ENCODE results near the gene PCDHGC5. TPM values are rescaled to one million over a fixed set of nuclear protein-coding genes. Genes with fewer than 3 reads are reported as not detected.

Gene PCDHGC5
- total and polyA plus RNA-seq, 2 donors, result 0.11 to 0.19 TPM

- DNase-seq (ENCODE audit: low read depth in 6 of 9, low spot score in 9 of 9), result no peak
- H3K4me3 ChIP-seq (ENCODE audit: low read length in 2 of 2), result no peak overlapping the region
- no peaks in the 10 kb centered on the region for H3K36me3 ChIP-seq (ENCODE audit: control insufficient read depth in 2 of 2, insufficient read depth in 2 of 2, low read length in 1 of 2)
- peak overlapping the region; percentile 36 to 43 for H3K27ac ChIP-seq (ENCODE audit: low read depth in 1 of 2, low read length in 1 of 2)
- H3K27me3 ChIP-seq (ENCODE audit: control insufficient read depth in 2 of 2, insufficient read depth in 1 of 2, low read length in 1 of 2), result peaks cover 0 to 45% of the 10 kb centered on the region in 2 donors
- 41% methylated on average over 23 of the region's 23 CpGs for WGBS
- peaks cover 4 to 44% of the 10 kb centered on the region in 2 donors for H3K4me1 ChIP-seq (ENCODE audit: control insufficient read depth in 2 of 2, insufficient read depth in 2 of 2, low read length in 2 of 2)
- H3K9me3 ChIP-seq (ENCODE audit: control insufficient read depth in 2 of 2, insufficient read depth in 1 of 2, low read length in 1 of 2), result no peaks in the 10 kb centered on the region
These were observed 20.1 kb downstream of the PCDHGC5 start for GRCh38 chr5:141508798-141509611.

GRCh38 chr5:141510160-141510559 lies 21.3 kb downstream of the PCDHGC5 start:
- H3K4me3 ChIP-seq (ENCODE audit: low read length in 2 of 2), result no peak overlapping the region
- H3K4me1 ChIP-seq (ENCODE audit: control insufficient read depth in 2 of 2, insufficient read depth in 2 of 2, low read length in 2 of 2), result peaks cover 10 to 56% of the 10 kb centered on the region in 2 donors
- no peak for DNase-seq (ENCODE audit: low read depth in 6 of 9, low spot score in 9 of 9)
- peaks cover 0 to 51% of the 10 kb centered on the region in 2 donors for H3K27me3 ChIP-seq (ENCODE audit: control insufficient read depth in 2 of 2, insufficient read depth in 1 of 2, low read length in 1 of 2)
- peaks cover 2 to 5% of the 10 kb centered on the region in 2 donors for H3K36me3 ChIP-seq (ENCODE audit: control insufficient read depth in 2 of 2, insufficient read depth in 2 of 2, low read length in 1 of 2)
- no peaks in the 10 kb centered on the region for H3K9me3 ChIP-seq (ENCODE audit: control insufficient read depth in 2 of 2, insufficient read depth in 1 of 2, low read length in 1 of 2)
- 98% methylated on average over 9 of the region's 9 CpGs for WGBS
- H3K27ac ChIP-seq (ENCODE audit: low read depth in 1 of 2, low read length in 1 of 2), result no peak overlapping the region

- Histone ChIP-seq H3K36me3 (ENCODE audit: control insufficient read depth in 2 of 2, insufficient read depth in 2 of 2, low read length in 1 of 2) (peaks cover 10 to 11% of the 10 kb centered on the region in 2 donors), H3K4me1 (ENCODE audit: control insufficient read depth in 2 of 2, insufficient read depth in 2 of 2, low read length in 2 of 2) (peaks cover 10 to 63% of the 10 kb centered on the region in 2 donors), H3K27me3 (ENCODE audit: control insufficient read depth in 2 of 2, insufficient read depth in 1 of 2, low read length in 1 of 2) (peaks cover 0 to 51% of the 10 kb centered on the region in 2 donors), H3K4me3 (ENCODE audit: low read length in 2 of 2) (no peak overlapping the region), H3K9me3 (ENCODE audit: control insufficient read depth in 2 of 2, insufficient read depth in 1 of 2, low read length in 1 of 2) (no peaks in the 10 kb centered on the region), H3K27ac (ENCODE audit: low read depth in 1 of 2, low read length in 1 of 2) (no peak overlapping the region)
- 93% methylated on average over 14 of the region's 14 CpGs for WGBS
- DNase-seq (ENCODE audit: low read depth in 6 of 9, low spot score in 9 of 9), result no peak
These were observed 22.1 kb downstream of the PCDHGC5 start for GRCh38 chr5:141510850-141511601.

GRCh38 chr5:141511771-141512325 lies 23.0 kb downstream of the PCDHGC5 start:
- H3K4me1 ChIP-seq (ENCODE audit: control insufficient read depth in 2 of 2, insufficient read depth in 2 of 2, low read length in 2 of 2), result peaks cover 10 to 63% of the 10 kb centered on the region in 2 donors
- WGBS, result 83% methylated on average over 4 of the region's 4 CpGs
- H3K27ac ChIP-seq (ENCODE audit: low read depth in 1 of 2, low read length in 1 of 2), result peak overlapping the region in 1 of 2 donors; percentile 46
- DNase-seq (ENCODE audit: low read depth in 6 of 9, low spot score in 9 of 9), result no peak
- H3K9me3 ChIP-seq (ENCODE audit: control insufficient read depth in 2 of 2, insufficient read depth in 1 of 2, low read length in 1 of 2), result no peaks in the 10 kb centered on the region
- H3K4me3 ChIP-seq (ENCODE audit: low read length in 2 of 2), result no peak overlapping the region
- H3K27me3 ChIP-seq (ENCODE audit: control insufficient read depth in 2 of 2, insufficient read depth in 1 of 2, low read length in 1 of 2), result peaks cover 0 to 51% of the 10 kb centered on the region in 2 donors
- H3K36me3 ChIP-seq (ENCODE audit: control insufficient read depth in 2 of 2, insufficient read depth in 2 of 2, low read length in 1 of 2), result peaks cover 18 to 19% of the 10 kb centered on the region in 2 donors

- Histone ChIP-seq H3K9me3 (ENCODE audit: control insufficient read depth in 2 of 2, insufficient read depth in 1 of 2, low read length in 1 of 2) (no peaks in the 10 kb centered on the region), H3K36me3 (ENCODE audit: control insufficient read depth in 2 of 2, insufficient read depth in 2 of 2, low read length in 1 of 2) (peaks cover 24 to 25% of the 10 kb centered on the region in 2 donors), H3K4me1 (ENCODE audit: control insufficient read depth in 2 of 2, insufficient read depth in 2 of 2, low read length in 2 of 2) (peaks cover 10 to 60% of the 10 kb centered on the region in 2 donors), H3K27ac (ENCODE audit: low read depth in 1 of 2, low read length in 1 of 2) (peak overlapping the region; percentile 72 to 73), H3K27me3 (ENCODE audit: control insufficient read depth in 2 of 2, insufficient read depth in 1 of 2, low read length in 1 of 2) (peaks cover 0 to 51% of the 10 kb centered on the region in 2 donors), H3K4me3 (ENCODE audit: low read length in 2 of 2) (peak overlapping the region; percentile 38 to 41)
- 7% methylated on average over 28 of the region's 28 CpGs for WGBS
- peak in 7 of 9 donors; percentile 49 to 83 (median 68) for DNase-seq (ENCODE audit: low read depth in 6 of 9, low spot score in 9 of 9)
These were observed 23.6 kb downstream of the PCDHGC5 start for GRCh38 chr5:141512390-141512910.

GRCh38 chr5:141512911-141513626 lies 24.2 kb downstream of the PCDHGC5 start:
- Histone ChIP-seq H3K4me3 (ENCODE audit: low read length in 2 of 2) (peak overlapping the region; percentile 38 to 41), H3K9me3 (ENCODE audit: control insufficient read depth in 2 of 2, insufficient read depth in 1 of 2, low read length in 1 of 2) (no peaks in the 10 kb centered on the region), H3K36me3 (ENCODE audit: control insufficient read depth in 2 of 2, insufficient read depth in 2 of 2, low read length in 1 of 2) (peaks cover 30 to 31% of the 10 kb centered on the region in 2 donors), H3K4me1 (ENCODE audit: control insufficient read depth in 2 of 2, insufficient read depth in 2 of 2, low read length in 2 of 2) (peaks cover 10 to 54% of the 10 kb centered on the region in 2 donors), H3K27me3 (ENCODE audit: control insufficient read depth in 2 of 2, insufficient read depth in 1 of 2, low read length in 1 of 2) (peaks cover 0 to 45% of the 10 kb centered on the region in 2 donors), H3K27ac (ENCODE audit: low read depth in 1 of 2, low read length in 1 of 2) (peak overlapping the region; percentile 72 to 77)
- DNase-seq (ENCODE audit: low read depth in 6 of 9, low spot score in 9 of 9), result peak in 5 of 9 donors; percentile 31 to 66 (median 39)
- WGBS, result 10% methylated on average over 43 of the region's 43 CpGs

- DNase-seq (ENCODE audit: low read depth in 6 of 9, low spot score in 9 of 9), result peak in 5 of 9 donors; percentile 28 to 64 (median 34)
- peaks cover 32 to 38% of the 10 kb centered on the region in 2 donors for H3K36me3 ChIP-seq (ENCODE audit: control insufficient read depth in 2 of 2, insufficient read depth in 2 of 2, low read length in 1 of 2)
- WGBS, result 43% methylated on average over 29 of the region's 29 CpGs
- H3K27ac ChIP-seq (ENCODE audit: low read depth in 1 of 2, low read length in 1 of 2), result peak overlapping the region; percentile 72 to 77
- no peaks in the 10 kb centered on the region for H3K9me3 ChIP-seq (ENCODE audit: control insufficient read depth in 2 of 2, insufficient read depth in 1 of 2, low read length in 1 of 2)
- peaks cover 10 to 48% of the 10 kb centered on the region in 2 donors for H3K4me1 ChIP-seq (ENCODE audit: control insufficient read depth in 2 of 2, insufficient read depth in 2 of 2, low read length in 2 of 2)
- H3K4me3 ChIP-seq (ENCODE audit: low read length in 2 of 2), result peak overlapping the region; percentile 38 to 41
- H3K27me3 ChIP-seq (ENCODE audit: control insufficient read depth in 2 of 2, insufficient read depth in 1 of 2, low read length in 1 of 2), result peaks cover 0 to 39% of the 10 kb centered on the region in 2 donors
These were observed 24.9 kb downstream of the PCDHGC5 start for GRCh38 chr5:141513627-141514329.
